H1 (cell line): ENCODE results near the gene MAVS. TPM values are rescaled to one million over a fixed set of nuclear protein-coding genes. Genes with fewer than 3 reads are reported as not detected.

Experiments used
- CTCF ChIA-PET: fragments of 300-600 bp; sonication (Branson Sonifier 250); formaldehyde crosslinking; loops from one replicate; lab custom pipeline; 2021; ENCODE audit not compliant: partially characterized antibody; lab: Charles Lee
- POLR2A ChIA-PET: fragments of 300-600 bp; sonication (Branson Sonifier 250); formaldehyde crosslinking; loops from one replicate; lab custom pipeline; 2021; ENCODE audit warnings: inconsistent platforms; ENCODE audit not compliant: partially characterized antibody; lab: Charles Lee
- DNase-seq, 2 experiments: peaks; one replicate each; pipeline versions ENCODE4 v3.0.0 to v3.0.0-alpha.2; 2010 to 2022; ENCODE audit warnings: low spot score in 2 of 2, low read depth in 1 of 2, mixed read lengths in 1 of 2
- FAIRE-seq: peaks from 2 replicates; lab custom pipeline; 2011; peaks lifted over from hg19 to GRCh38; lab: Jason Lieb, UNC
- H2AFZ ChIP-seq: 2 replicates; pipeline ENCODE4 v1.8.1; 2012; ENCODE audit warnings: low read length, inconsistent platforms
- H2AK5ac ChIP-seq: 2 replicates; pipeline ENCODE4 v1.6.1; 2013; ENCODE audit warnings: low read depth, low read length
- H2BK120ac ChIP-seq: replicated peaks from 2 replicates; pipeline ENCODE3; 2013; ENCODE audit warnings: low read depth, low read length, inconsistent platforms
- H2BK12ac ChIP-seq: 2 replicates; pipeline ENCODE4 v1.6.1; 2013; ENCODE audit warnings: low read depth, low read length
- H2BK15ac ChIP-seq: 2 replicates; pipeline ENCODE4 v1.6.1; 2013; ENCODE audit warnings: low read length
- H2BK20ac ChIP-seq: 2 replicates; pipeline ENCODE4 v1.6.1; 2013; ENCODE audit warnings: low read length
- H2BK5ac ChIP-seq: 2 replicates; pipeline ENCODE4 v1.6.1; 2013; ENCODE audit warnings: low read depth, low read length
- H3K14ac ChIP-seq: 2 replicates; pipeline ENCODE4 v1.6.1; 2013; ENCODE audit warnings: inconsistent platforms; ENCODE audit not compliant: insufficient read length
- H3K18ac ChIP-seq: 2 replicates; pipeline ENCODE4 v1.6.1; 2013; ENCODE audit warnings: low read length; ENCODE audit errors: extremely low read depth
- H3K23ac ChIP-seq: 2 replicates; pipeline ENCODE4 v1.6.1; 2013; ENCODE audit warnings: inconsistent platforms; ENCODE audit not compliant: insufficient read length
- H3K23me2 ChIP-seq: 2 replicates; pipeline ENCODE4 v1.6.1; 2013; ENCODE audit warnings: low read depth, low read length
- H3K27ac ChIP-seq: 2 replicates; pipeline ENCODE4 v1.6.1; 2011; ENCODE audit warnings: low read depth, low read length, inconsistent platforms
- H3K27me3 ChIP-seq, 4 experiments: replicated peaks in 1 of 4; 1 replicate in 1 of 4; 2 replicates in 3 of 4; pipeline versions ENCODE4 v1.6.1 to v1.8.1; 2011 to 2013; ENCODE audit warnings: low read length in 3 of 4, mild to moderate bottlenecking in 3 of 4, inconsistent platforms in 2 of 4, mixed read lengths in 2 of 4, moderate library complexity in 1 of 4; ENCODE audit not compliant: control insufficient read depth in 3 of 4, insufficient read depth in 3 of 4; ENCODE audit errors: extremely low read depth in 1 of 4
- H3K36me3 ChIP-seq, 4 experiments: 2 replicates each; pipeline versions ENCODE4 v1.6.1 to v1.8.1; 2011 to 2013; ENCODE audit warnings: mild to moderate bottlenecking in 4 of 4, low read length in 3 of 4, moderate library complexity in 2 of 4, control low read depth in 1 of 4, inconsistent platforms in 1 of 4; ENCODE audit not compliant: insufficient read depth in 4 of 4, control insufficient read depth in 2 of 4
- H3K4ac ChIP-seq: replicated peaks from 2 replicates; pipeline ENCODE3; 2013; ENCODE audit warnings: low read length, low read depth, mixed read lengths, inconsistent platforms; ENCODE audit not compliant: insufficient read length
- H3K4me1 ChIP-seq, 4 experiments: replicated peaks in 1 of 4; 1 replicate in 1 of 4; 2 replicates in 3 of 4; pipeline versions ENCODE4 v1.6.1 to v1.8.1; 2011 to 2013; ENCODE audit warnings: low read length in 3 of 4, inconsistent platforms in 2 of 4, mixed read lengths in 1 of 4; ENCODE audit not compliant: insufficient read depth in 4 of 4, control insufficient read depth in 3 of 4
- H3K4me2 ChIP-seq, 2 experiments: 2 replicates each; pipeline versions ENCODE4 v1.6.1 to v1.8.1; 2011 to 2013; ENCODE audit warnings: low read depth in 2 of 2, low read length in 2 of 2, control low read depth in 1 of 2, inconsistent platforms in 1 of 2, mild to moderate bottlenecking in 1 of 2; ENCODE audit not compliant: insufficient read depth in 1 of 2
- H3K4me3 ChIP-seq, 4 experiments: fragments of 200-600, 300-600 bp in 1 of 4; sonication (generic), shearing (Covaris generic), sonication (Bioruptor Twin) in 1 of 4; 2 replicates each; pipeline versions ENCODE4 v1.5.1 to v1.8.1; 2011 to 2016; ENCODE audit warnings: low read length in 4 of 4, low read depth in 3 of 4, control low read depth in 2 of 4, inconsistent platforms in 2 of 4, mild to moderate bottlenecking in 2 of 4, mixed read lengths in 1 of 4, moderate library complexity in 1 of 4; ENCODE audit not compliant: insufficient read depth in 2 of 4; ENCODE audit errors: extremely low read depth in 1 of 4
- H3K56ac ChIP-seq: replicated peaks from 2 replicates; pipeline ENCODE3; 2013; ENCODE audit warnings: low read depth, mild to moderate bottlenecking, mixed read lengths, low read length, inconsistent platforms; ENCODE audit not compliant: insufficient read length
- H3K79me1 ChIP-seq: 2 replicates; pipeline ENCODE4 v1.6.1; 2013; ENCODE audit warnings: low read depth, low read length, control low read depth
- H3K79me2 ChIP-seq, 2 experiments: 2 replicates each; pipeline versions ENCODE4 v1.6.1 to v1.8.1; 2012 to 2013; ENCODE audit warnings: low read length in 2 of 2, mild to moderate bottlenecking in 2 of 2, inconsistent platforms in 1 of 2; ENCODE audit not compliant: insufficient read depth in 2 of 2, control insufficient read depth in 1 of 2
- H3K9ac ChIP-seq, 4 experiments: replicated peaks in 1 of 4; 1 replicate in 1 of 4; 2 replicates in 3 of 4; pipeline versions ENCODE4 v1.6.1 to v1.8.1; 2011 to 2013; ENCODE audit warnings: low read depth in 3 of 4, low read length in 3 of 4, control low read depth in 2 of 4, mild to moderate bottlenecking in 2 of 4, moderate library complexity in 2 of 4, inconsistent platforms in 1 of 4; ENCODE audit errors: extremely low read depth in 1 of 4
- H3K9me3 ChIP-seq, 2 experiments: 2 replicates each; pipeline versions ENCODE4 v1.6.1 to v1.8.1; 2012 to 2013; ENCODE audit warnings: mild to moderate bottlenecking in 2 of 2, moderate library complexity in 2 of 2, control low read depth in 1 of 2, inconsistent platforms in 1 of 2, low read depth in 1 of 2, low read length in 1 of 2, mixed read lengths in 1 of 2; ENCODE audit not compliant: insufficient read depth in 2 of 2
- H4K20me1 ChIP-seq, 2 experiments: replicated peaks in 1 of 2; 2 replicates each; pipeline versions ENCODE3 to v1.8.1; 2011 to 2013; ENCODE audit warnings: inconsistent platforms in 2 of 2, low read length in 2 of 2, mild to moderate bottlenecking in 1 of 2; ENCODE audit not compliant: insufficient read depth in 2 of 2, control insufficient read depth in 1 of 2
- H4K5ac ChIP-seq: 2 replicates; pipeline ENCODE4 v1.6.1; 2013; ENCODE audit warnings: low read length, low read depth, mixed read lengths, inconsistent platforms; ENCODE audit not compliant: insufficient read length
- H4K8ac ChIP-seq: 2 replicates; pipeline ENCODE4 v1.8.0; 2013; ENCODE audit warnings: mild to moderate bottlenecking, moderate library complexity, low read length, inconsistent platforms; ENCODE audit not compliant: insufficient read depth; ENCODE audit errors: extremely low read depth
- H4K91ac ChIP-seq: replicated peaks from 2 replicates; pipeline ENCODE3; 2013; ENCODE audit warnings: low read length, mixed read lengths, inconsistent platforms; ENCODE audit not compliant: insufficient read length
- BACH1 ChIP-seq: IDR thresholded peaks from 2 replicates; pipeline ENCODE4 v1.6.1; 2012; ENCODE audit warnings: low read length, improper control_type of control experiment
- RAD21 ChIP-seq, 2 experiments: IDR thresholded peaks in 1 of 2; conservative IDR thresholded peaks in 1 of 2; 2 replicates each; pipeline ENCODE4 v1.6.1; 2011; ENCODE audit warnings: low read depth in 2 of 2, low read length in 2 of 2, improper control_type of control experiment in 1 of 2, inconsistent platforms in 1 of 2, mild to moderate bottlenecking in 1 of 2, moderate library complexity in 1 of 2
- WGBS, 2 experiments: shearing (Covaris generic) in 1 of 2; methylation state at CpG; one replicate each; pipeline versions ENCODE4 v1.1.6 to v1.1.7; 2013 to 2015; ENCODE audit warnings: low lambda C conversion rate in 2 of 2, mixed read lengths in 2 of 2, inconsistent platforms in 1 of 2, low coverage in 1 of 2, missing lambda C conversion rate in 1 of 2; ENCODE audit not compliant: insufficient replicate concordance in 2 of 2, insufficient coverage in 1 of 2, insufficient read length in 1 of 2; ENCODE audit errors: extremely low coverage in 1 of 2, missing lambda C conversion rate in 1 of 2; 5-methylcytosine and 5-hydroxymethylcytosine counted together
- polyA plus RNA-seq, 7 experiments: library from polyadenylated mRNA; depleted of rRNA in 3 of 7; stranded (reverse) in 5 of 7; unstranded in 2 of 7; fragments of >200 nt in 5 of 7; fragments of 200-250 nt in 2 of 7; gene quantifications; 1 replicate in 5 of 7; 2 replicates in 1 of 7; 4 replicates in 1 of 7; pipeline versions ENCODE4 v1.2.1 to v1.2.3, GENCODE V29; 2011 to 2013; ENCODE audit warnings: missing spikeins in 2 of 7, mixed read lengths in 2 of 7
- total RNA-seq: library from RNA; stranded (reverse); fragmentation: NEBNext Ultra II Directional; extraction: Animal tissue kit (Norgen Biotek cat#: 25700); gene quantifications from 2 replicates; pipeline ENCODE4 v1.2.1, GENCODE V29; 2021

MAVS gene
- total and polyA plus RNA-seq, 2 of the 8 experiments (the other 6 are each of a cell fraction or from before 2014, with no cell fraction given): 9.9 to 24.3 TPM

DNA sequence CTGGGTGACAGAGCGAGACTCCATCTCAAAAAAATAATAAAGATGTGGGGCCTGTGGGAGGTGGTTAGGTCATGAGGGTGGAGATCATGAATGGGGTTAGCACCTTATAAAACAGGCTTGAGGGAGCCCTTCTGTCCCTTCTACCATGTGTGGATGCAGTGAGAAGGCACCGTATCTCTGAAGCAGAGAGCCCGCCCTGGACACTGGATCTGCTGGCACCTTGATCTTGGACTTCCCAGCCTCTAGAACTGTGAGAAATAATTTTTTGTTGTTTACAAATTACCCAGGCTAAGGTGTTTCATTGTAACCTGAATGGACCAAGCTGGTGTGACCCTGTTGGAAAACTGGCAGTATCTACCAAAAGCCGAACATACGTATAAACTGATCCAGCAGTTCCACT, 26.9 kb downstream of the MAVS start:
- no peak overlapping the region; the same call in 1 of the 2 replicates for H4K8ac ChIP-seq
- no peak overlapping the region for H3K4ac ChIP-seq
- DNase-seq (no peak), FAIRE-seq (no peak)
- no peak overlapping the region for H2BK20ac ChIP-seq
- H4K91ac ChIP-seq: no peak overlapping the region
- no peak overlapping the region for H2BK120ac ChIP-seq
- H3K9me3 ChIP-seq: no peaks in the 10 kb centered on the region
- H2BK12ac ChIP-seq: no peak overlapping the region
- H3K27ac ChIP-seq: no peak overlapping the region
- H4K5ac ChIP-seq: no peak overlapping the region
- no peaks in the 10 kb centered on the region for H3K23me2 ChIP-seq
- H4K20me1 ChIP-seq: peaks cover 0 to 7% of the 10 kb centered on the region in 2 experiments
- H3K4me3 ChIP-seq: no peak overlapping the region
- H2BK5ac ChIP-seq: no peak overlapping the region
- H2AFZ ChIP-seq: no peak overlapping the region
- no peaks in the 10 kb centered on the region for H3K4me1 ChIP-seq
- WGBS, 2 experiments: 97% methylated on average over 5 of the region's 5 CpGs; no CpG with 5 or more reads in 1 of the 2 experiments
- POLR2A ChIA-PET: interaction anchor here (3.5 kb wide), 1 partner anchor 15 kb away, joined by 10 read pairs; no protein-coding TSS in a partner anchor
- peaks cover 0 to 3% (median 1%) of the 10 kb centered on the region in 4 experiments; a peak in 2 of 8 replicates for H3K36me3 ChIP-seq
- no peak overlapping the region for H3K18ac ChIP-seq
- no peak for TF ChIP-seq BACH1
- TF ChIP-seq RAD21 (IDR thresholded peaks at IDR 0.05 in 1 of 2, conservative IDR thresholded peaks at IDR 0.05 in 1 of 2; ENCODE audit: low read depth in 2 of 2, low read length in 2 of 2): no peak
- TF ChIP-seq, all 59 proteins: peak for 0
- Histone ChIP-seq H3K56ac (no peak overlapping the region), H3K23ac (no peak overlapping the region), H2BK15ac (no peak overlapping the region), H3K14ac (no peak overlapping the region), H3K4me2 (no peak overlapping the region), H3K9ac (no peak overlapping the region), H3K79me2 (no peaks in the 10 kb centered on the region), H3K27me3 (no peaks in the 10 kb centered on the region), H2AK5ac (no peak overlapping the region), H3K79me1 (peaks cover 2% of the 10 kb centered on the region; the same call in 1 of the 2 replicates)
- CTCF ChIA-PET: no interaction called here
